Choroid plexus epithelial cell (primary cell): ENCODE measurements around the gene MYH10.

ENCODE experiments used
- DNase-seq: peaks from one replicate; pipeline ENCODE4 v3.0.0-alpha.2; 2010; ENCODE audit warnings: low read depth
- H3K4me3 ChIP-seq: 2 replicates; pipeline ENCODE4 v1.5.1; 2011; ENCODE audit warnings: low read depth, mild to moderate bottlenecking, control low read depth, low read length, moderate library complexity
- TF ChIP-seq, protein P1 (sequence below): conservative IDR thresholded peaks from 2 replicates; pipeline ENCODE4 v1.5.1; 2011; ENCODE audit warnings: low read depth, mild to moderate bottlenecking, control low read depth, inconsistent platforms, low read length, moderate library complexity

The MYH10 gene

DNA sequence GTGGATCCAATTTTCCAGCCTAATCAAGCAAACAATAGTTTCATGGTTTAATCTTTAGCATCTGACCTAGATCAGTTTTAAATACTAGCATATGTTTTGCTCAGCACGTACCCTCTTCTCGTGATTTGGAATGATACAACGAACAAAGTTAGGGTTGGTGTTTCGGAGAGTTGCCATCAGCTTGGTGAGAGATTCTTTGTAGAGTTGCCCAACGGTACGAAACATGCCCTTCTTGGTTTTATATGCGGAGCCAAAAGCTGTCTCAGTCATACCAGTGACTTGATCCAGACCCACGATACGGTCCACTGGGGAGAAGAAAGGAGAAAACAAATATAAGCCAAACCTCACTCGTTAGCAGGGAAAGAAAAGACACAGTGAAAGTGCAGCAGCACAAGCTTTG lies 109.5 kb downstream of the MYH10 start:
- TF ChIP-seq, protein P1, sequence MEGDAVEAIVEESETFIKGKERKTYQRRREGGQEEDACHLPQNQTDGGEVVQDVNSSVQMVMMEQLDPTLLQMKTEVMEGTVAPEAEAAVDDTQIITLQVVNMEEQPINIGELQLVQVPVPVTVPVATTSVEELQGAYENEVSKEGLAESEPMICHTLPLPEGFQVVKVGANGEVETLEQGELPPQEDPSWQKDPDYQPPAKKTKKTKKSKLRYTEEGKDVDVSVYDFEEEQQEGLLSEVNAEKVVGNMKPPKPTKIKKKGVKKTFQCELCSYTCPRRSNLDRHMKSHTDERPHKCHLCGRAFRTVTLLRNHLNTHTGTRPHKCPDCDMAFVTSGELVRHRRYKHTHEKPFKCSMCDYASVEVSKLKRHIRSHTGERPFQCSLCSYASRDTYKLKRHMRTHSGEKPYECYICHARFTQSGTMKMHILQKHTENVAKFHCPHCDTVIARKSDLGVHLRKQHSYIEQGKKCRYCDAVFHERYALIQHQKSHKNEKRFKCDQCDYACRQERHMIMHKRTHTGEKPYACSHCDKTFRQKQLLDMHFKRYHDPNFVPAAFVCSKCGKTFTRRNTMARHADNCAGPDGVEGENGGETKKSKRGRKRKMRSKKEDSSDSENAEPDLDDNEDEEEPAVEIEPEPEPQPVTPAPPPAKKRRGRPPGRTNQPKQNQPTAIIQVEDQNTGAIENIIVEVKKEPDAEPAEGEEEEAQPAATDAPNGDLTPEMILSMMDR = no peak
- DNase-seq = no peak
- no peak overlapping the region for H3K4me3 ChIP-seq

- TF ChIP-seq, protein P1 = no peak
- no peak overlapping the region for H3K4me3 ChIP-seq
- no peak for DNase-seq
These were observed 111.7 kb downstream of the MYH10 start for GRCh38 chr17:8518850-8519249.

DNA sequence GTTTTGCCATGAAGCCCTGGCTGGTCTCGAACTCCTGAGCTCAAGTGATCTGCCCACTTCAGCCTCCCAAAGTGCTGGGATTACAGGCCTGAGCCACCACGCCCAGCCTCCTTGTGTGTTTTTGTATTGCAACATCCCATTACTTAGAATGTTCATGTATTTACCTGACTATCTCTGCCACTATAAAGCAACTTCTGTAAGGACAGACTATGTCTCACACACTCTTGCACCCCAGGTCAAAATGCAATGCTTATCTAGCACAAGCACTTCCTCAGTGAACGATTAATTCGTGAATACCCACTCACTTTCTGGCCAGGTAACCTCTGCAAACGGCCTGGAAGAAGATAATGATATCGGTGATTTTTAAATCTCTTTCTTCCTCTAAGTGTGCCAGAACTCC lies 112.2 kb downstream of the MYH10 start:
- no peak overlapping the region for H3K4me3 ChIP-seq
- TF ChIP-seq, protein P1 = no peak

GRCh38 chr17:8514801-8515200 lies 115.7 kb downstream of the MYH10 start:
- no peak overlapping the region for H3K4me3 ChIP-seq
- TF ChIP-seq, protein P1 = no peak
- DNase-seq = no peak

More for the DNA sequence above, 112.2 kb downstream of the MYH10 start:
- DNase-seq = no peak

DNA sequence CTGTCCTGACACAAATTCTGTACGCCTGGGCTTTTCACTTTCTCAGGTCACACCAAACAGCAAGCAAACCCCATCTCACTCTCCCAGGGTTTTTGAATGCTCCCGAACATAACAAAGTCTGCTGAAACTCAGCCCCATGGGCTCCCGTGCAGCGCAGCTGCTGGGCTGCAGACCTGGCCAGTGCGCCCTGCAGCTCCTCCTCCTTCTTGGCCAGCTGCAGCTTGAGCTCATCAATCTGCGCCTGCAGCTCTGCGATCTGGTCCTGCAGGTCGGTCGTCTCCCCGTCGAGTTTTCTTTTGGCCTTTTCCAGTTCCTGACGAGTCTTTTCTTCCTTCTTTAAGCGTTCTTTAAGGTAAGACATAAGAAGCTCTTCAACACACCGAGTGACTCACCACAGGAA lies 124.4 kb downstream of the MYH10 start:
- H3K4me3 ChIP-seq = no peak overlapping the region
- TF ChIP-seq, protein P1 = no peak
- DNase-seq = no peak

GRCh38 chr17:8504460-8505207 lies 125.9 kb downstream of the MYH10 start:
- no peak for DNase-seq
- TF ChIP-seq, protein P1 = no peak
- H3K4me3 ChIP-seq = no peak overlapping the region

DNA sequence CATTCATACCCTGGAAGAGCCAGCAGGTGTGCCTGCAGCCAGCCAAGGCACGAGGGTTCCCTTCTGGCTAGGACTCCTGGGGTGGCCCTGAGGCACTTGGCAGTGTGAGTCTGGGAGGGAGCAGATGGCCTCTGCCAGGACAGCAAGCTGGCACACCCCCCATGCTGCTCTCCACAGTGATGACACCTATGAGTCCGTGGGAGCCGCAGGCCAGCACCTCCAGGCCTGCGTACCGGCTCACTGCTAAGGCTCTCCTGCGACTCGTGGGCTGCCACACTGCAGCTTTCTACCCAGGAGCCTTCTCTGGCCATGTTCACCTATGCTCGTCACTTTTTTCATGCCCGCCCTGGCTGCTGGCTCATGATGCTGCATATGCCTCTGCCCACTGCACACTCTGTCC lies 126.7 kb downstream of the MYH10 start:
- H3K4me3 ChIP-seq = no peak overlapping the region
- TF ChIP-seq, protein P1 = no peak
- no peak for DNase-seq
